ENCODE measurements around the gene BMPER. TPM values are rescaled to one million over a fixed set of nuclear protein-coding genes. Genes with fewer than 3 reads are reported as not detected.

The BMPER gene
- total RNA-seq, 1 donor from 2014 or later, result 5.2 TPM

GRCh38 chr7:33965183-33965744, 59.9 kb downstream of the BMPER start:
- no peaks in the 10 kb centered on the region for H3K27me3 ChIP-seq
- H3K4me3 ChIP-seq, result no peak overlapping the region
- intact Hi-C loops (cut with DNase I), result no loop called here
- no peak for DNase-seq (ENCODE audit: extremely low spot score in 2 of 2)
- H3K27ac ChIP-seq, result no peak overlapping the region
- peaks cover 7% of the 10 kb centered on the region for H3K4me1 ChIP-seq
- no peaks in the 10 kb centered on the region for H3K36me3 ChIP-seq
- H3K9me3 ChIP-seq, result no peaks in the 10 kb centered on the region
- TF ChIP-seq, protein P1, sequence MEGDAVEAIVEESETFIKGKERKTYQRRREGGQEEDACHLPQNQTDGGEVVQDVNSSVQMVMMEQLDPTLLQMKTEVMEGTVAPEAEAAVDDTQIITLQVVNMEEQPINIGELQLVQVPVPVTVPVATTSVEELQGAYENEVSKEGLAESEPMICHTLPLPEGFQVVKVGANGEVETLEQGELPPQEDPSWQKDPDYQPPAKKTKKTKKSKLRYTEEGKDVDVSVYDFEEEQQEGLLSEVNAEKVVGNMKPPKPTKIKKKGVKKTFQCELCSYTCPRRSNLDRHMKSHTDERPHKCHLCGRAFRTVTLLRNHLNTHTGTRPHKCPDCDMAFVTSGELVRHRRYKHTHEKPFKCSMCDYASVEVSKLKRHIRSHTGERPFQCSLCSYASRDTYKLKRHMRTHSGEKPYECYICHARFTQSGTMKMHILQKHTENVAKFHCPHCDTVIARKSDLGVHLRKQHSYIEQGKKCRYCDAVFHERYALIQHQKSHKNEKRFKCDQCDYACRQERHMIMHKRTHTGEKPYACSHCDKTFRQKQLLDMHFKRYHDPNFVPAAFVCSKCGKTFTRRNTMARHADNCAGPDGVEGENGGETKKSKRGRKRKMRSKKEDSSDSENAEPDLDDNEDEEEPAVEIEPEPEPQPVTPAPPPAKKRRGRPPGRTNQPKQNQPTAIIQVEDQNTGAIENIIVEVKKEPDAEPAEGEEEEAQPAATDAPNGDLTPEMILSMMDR (IDR thresholded peaks at IDR 0.05), result no peak
- no peak for TF ChIP-seq POLR2A (IDR thresholded peaks at IDR 0.05)
- no peak for TF ChIP-seq POLR2AphosphoS5 (IDR thresholded peaks at IDR 0.05; ENCODE audit: insufficient read depth in 1 of 2, low read depth in 1 of 2)

DNA sequence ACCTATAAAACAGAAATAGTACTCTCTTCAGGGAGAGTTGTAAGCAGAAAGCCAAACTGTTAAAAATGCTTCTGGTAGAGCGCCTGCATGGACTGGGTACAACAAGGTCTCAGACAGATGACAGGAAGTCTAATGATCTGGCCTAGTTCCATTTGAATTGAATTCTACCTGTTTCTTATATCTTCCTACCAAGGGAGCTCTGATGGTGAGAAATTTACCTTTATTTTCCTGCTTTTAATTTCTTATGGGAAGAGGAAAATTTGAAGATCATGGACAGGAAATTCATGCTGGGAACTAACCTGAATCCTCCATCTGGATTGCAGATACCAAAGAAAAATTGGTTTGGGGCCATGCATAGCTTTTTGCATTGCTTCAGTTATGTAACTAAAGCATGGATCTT, 63.3 kb downstream of the BMPER start:
- H3K4me3 ChIP-seq, result no peak overlapping the region
- no peaks in the 10 kb centered on the region for H3K27me3 ChIP-seq
- H3K4me1 ChIP-seq, result no peaks in the 10 kb centered on the region
- TF ChIP-seq POLR2A (IDR thresholded peaks at IDR 0.05) (no peak), POLR2AphosphoS5 (IDR thresholded peaks at IDR 0.05; ENCODE audit: insufficient read depth in 1 of 2, low read depth in 1 of 2) (no peak)
- TF ChIP-seq, protein P1 (IDR thresholded peaks at IDR 0.05), result no peak
- H3K9me3 ChIP-seq, result no peaks in the 10 kb centered on the region
- intact Hi-C loops (cut with DNase I), result no loop called here
- DNase-seq (ENCODE audit: extremely low spot score in 2 of 2), result no peak
- no peaks in the 10 kb centered on the region for H3K36me3 ChIP-seq
- H3K27ac ChIP-seq, result no peak overlapping the region

DNA sequence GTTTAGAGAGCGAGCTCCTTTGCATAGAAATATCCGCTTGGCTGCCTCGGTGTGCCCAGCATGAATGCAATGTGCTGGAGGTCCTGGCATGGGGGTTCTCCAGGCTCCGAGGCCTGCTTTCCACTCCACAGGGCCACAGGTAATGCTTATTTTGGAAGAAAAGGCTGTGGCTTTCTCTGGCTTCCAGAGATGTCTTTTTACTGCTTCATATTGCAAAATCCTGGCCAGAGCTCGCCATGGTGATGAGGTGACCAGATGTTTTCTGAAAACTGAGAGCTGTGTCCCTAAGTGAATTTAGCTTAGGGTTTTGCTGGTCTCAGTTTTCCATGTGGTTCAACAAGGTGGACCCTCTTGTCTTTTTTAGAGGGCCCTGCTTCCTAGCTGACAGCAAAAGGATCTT, 65.2 kb downstream of the BMPER start:
- intact Hi-C loops (cut with DNase I), result no loop called here
- Histone ChIP-seq H3K4me3 (no peak overlapping the region), H3K4me1 (no peaks in the 10 kb centered on the region), H3K27me3 (no peaks in the 10 kb centered on the region), H3K9me3 (no peaks in the 10 kb centered on the region), H3K36me3 (no peaks in the 10 kb centered on the region), H3K27ac (no peak overlapping the region)
- DNase-seq (ENCODE audit: extremely low spot score in 2 of 2), result no peak
- TF ChIP-seq, protein P1 (IDR thresholded peaks at IDR 0.05), result no peak
- TF ChIP-seq POLR2AphosphoS5 (IDR thresholded peaks at IDR 0.05; ENCODE audit: insufficient read depth in 1 of 2, low read depth in 1 of 2) (no peak), POLR2A (IDR thresholded peaks at IDR 0.05) (no peak)

DNA sequence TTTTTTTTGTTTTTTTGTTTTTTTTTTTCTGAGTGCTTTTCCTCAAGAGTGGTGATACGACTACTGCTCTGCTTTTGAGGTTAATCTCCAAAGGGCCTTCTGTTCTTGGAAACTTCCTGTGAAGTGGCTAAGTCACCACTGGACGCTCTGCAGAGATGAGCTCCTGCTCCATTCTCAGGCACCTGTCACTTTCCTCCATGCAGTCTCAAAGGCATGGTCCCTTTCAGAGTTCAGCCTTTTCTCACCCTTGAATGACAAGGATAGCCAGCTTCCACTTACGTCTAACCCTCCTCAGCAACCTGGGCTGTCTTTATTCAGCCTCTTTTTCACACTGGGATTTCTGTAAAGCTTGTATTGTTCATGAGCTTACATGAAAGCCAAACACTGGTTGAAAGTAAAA, 65.8 kb downstream of the BMPER start:
- Histone ChIP-seq H3K27ac (no peak overlapping the region), H3K27me3 (no peaks in the 10 kb centered on the region), H3K4me1 (no peaks in the 10 kb centered on the region), H3K4me3 (no peak overlapping the region), H3K36me3 (no peaks in the 10 kb centered on the region), H3K9me3 (no peaks in the 10 kb centered on the region)
- no peak for DNase-seq (ENCODE audit: extremely low spot score in 2 of 2)
- intact Hi-C loops (cut with DNase I), result no loop called here
- TF ChIP-seq POLR2A (IDR thresholded peaks at IDR 0.05) (no peak), POLR2AphosphoS5 (IDR thresholded peaks at IDR 0.05; ENCODE audit: insufficient read depth in 1 of 2, low read depth in 1 of 2) (no peak)
- TF ChIP-seq, protein P1 (IDR thresholded peaks at IDR 0.05), result no peak

DNA sequence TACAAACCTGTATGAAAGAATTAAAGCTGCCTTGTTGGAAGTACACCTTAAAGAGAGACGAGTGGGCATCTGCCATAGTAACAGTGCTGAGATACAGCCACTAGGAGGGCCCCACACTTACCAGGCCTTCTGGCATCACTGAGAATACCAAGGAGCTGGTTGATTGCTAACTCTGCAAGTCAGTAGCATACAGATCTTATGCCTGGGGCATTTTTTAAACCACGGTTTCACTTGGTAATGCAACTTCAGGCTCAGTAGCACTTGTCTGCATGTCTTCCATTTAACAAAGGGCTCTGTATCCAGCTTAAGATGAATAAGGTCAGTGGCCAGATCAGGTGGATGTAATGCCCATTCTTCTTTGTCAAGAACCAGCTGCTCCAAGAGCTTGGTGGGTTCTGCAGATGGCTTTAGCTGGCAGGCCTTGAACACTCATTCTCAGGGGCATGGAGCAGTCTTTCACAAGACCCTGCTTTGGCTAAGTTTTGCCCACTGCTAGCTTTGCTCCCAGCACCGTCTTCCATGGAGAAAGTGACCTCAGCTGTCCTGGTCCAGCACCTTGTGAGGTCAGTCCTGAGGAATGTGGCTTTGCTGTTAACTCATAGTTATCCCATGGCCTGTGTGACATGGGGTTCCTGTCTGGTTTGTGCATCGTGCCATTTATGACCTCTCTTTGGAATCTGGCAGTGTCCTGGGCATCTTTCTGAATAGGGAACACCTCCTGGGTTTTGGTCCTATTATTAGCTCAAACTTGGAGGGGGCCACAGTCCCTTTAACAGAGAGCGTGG, 68.1 kb downstream of the BMPER start:
- TF ChIP-seq POLR2AphosphoS5 (IDR thresholded peaks at IDR 0.05; ENCODE audit: insufficient read depth in 1 of 2, low read depth in 1 of 2) (no peak), POLR2A (IDR thresholded peaks at IDR 0.05) (no peak)
- TF ChIP-seq, protein P1 (IDR thresholded peaks at IDR 0.05), result no peak
- no peaks in the 10 kb centered on the region for H3K27me3 ChIP-seq
- H3K36me3 ChIP-seq, result no peaks in the 10 kb centered on the region
- no peaks in the 10 kb centered on the region for H3K9me3 ChIP-seq
- no peak overlapping the region for H3K4me3 ChIP-seq
- no peak overlapping the region for H3K27ac ChIP-seq
- no peak for DNase-seq (ENCODE audit: extremely low spot score in 2 of 2)
- H3K4me1 ChIP-seq, result no peaks in the 10 kb centered on the region
- intact Hi-C loops (cut with DNase I), result no loop called here

Measured in vagina (tissue), 2 donors.